GM21390 (cell line): ENCODE results near the gene DUOXA1.

Experiments used
- ATAC-seq: cut with Tn5 transposase; IDR thresholded peaks from one replicate; pipeline ENCODE4 v1.9.1; 2021; ENCODE audit not compliant: unreplicated experiment

The DUOXA1 gene

GRCh38 chr15:45129651-45130129 lies at the start of gene DUOXA1, which contains the start of gene DUOX1:
Gene DUOXA1 (minus strand): TSS chr15:45129879. CDS start chr15:45123014, 6,865 bp downstream.
Gene DUOX1 (plus strand): TSS chr15:45129994. CDS start chr15:45131967, 1,973 bp downstream.
- ATAC-seq, result no peak

- ATAC-seq, result no peak
Measured at GRCh38 chr15:45177285-45177684, 47.6 kb upstream of the DUOXA1 start.

- ATAC-seq, result no peak
Measured at GRCh38 chr15:45174577-45174976, 44.9 kb upstream of the DUOXA1 start.

- ATAC-seq, result no peak
Measured at GRCh38 chr15:45174069-45174468, 44.4 kb upstream of the DUOXA1 start.

- ATAC-seq, result no peak
Measured at GRCh38 chr15:45171912-45172311, 42.2 kb upstream of the DUOXA1 start.

GRCh38 chr15:45169608-45170480 lies 40.2 kb upstream of the DUOXA1 start:
- no peak for ATAC-seq

GRCh38 chr15:45168751-45169551 lies 39.3 kb upstream of the DUOXA1 start:
- ATAC-seq, result no peak

- no peak for ATAC-seq
Measured at GRCh38 chr15:45168286-45168685, 38.6 kb upstream of the DUOXA1 start.

- no peak for ATAC-seq
Measured at GRCh38 chr15:45167631-45168205, 38.0 kb upstream of the DUOXA1 start.

- peak; percentile 98 for ATAC-seq
Measured at GRCh38 chr15:45166834-45167630, 37.4 kb upstream of the DUOXA1 start.

GRCh38 chr15:45165536-45165935 lies 35.9 kb upstream of the DUOXA1 start:
- ATAC-seq, result no peak

- no peak for ATAC-seq
Measured at GRCh38 chr15:45164914-45165313, 35.2 kb upstream of the DUOXA1 start.

- ATAC-seq, result no peak
Measured at GRCh38 chr15:45163508-45163856, 33.8 kb upstream of the DUOXA1 start.

GRCh38 chr15:45162771-45163507 lies 33.3 kb upstream of the DUOXA1 start:
- ATAC-seq, result no peak

GRCh38 chr15:45161666-45162065 lies 32.0 kb upstream of the DUOXA1 start:
- no peak for ATAC-seq

GRCh38 chr15:45157974-45158373 lies 28.3 kb upstream of the DUOXA1 start:
- no peak for ATAC-seq

- no peak for ATAC-seq
Measured at GRCh38 chr15:45156744-45157455, 27.2 kb upstream of the DUOXA1 start.

GRCh38 chr15:45155739-45156138 lies 26.1 kb upstream of the DUOXA1 start:
- ATAC-seq, result no peak
